Measurements from ENCODE around the gene RESP18.

GRCh38 chr2:219350710-219351221 is 18.2 kb upstream of the RESP18 start:
- TF ChIP-seq CTCF (conservative IDR thresholded peaks at IDR 0.05 in 1 of 2, IDR thresholded peaks at IDR 0.05 in 1 of 2; ENCODE audit: extremely low read depth in 1 of 2, insufficient read depth in 1 of 2, low read depth in 1 of 2, low read length in 2 of 2) (no peak), EZH2 (IDR thresholded peaks at IDR 0.05; ENCODE audit: borderline replicate concordance, low read length) (no peak)
